NCI-H524 (cell line): Measurements from ENCODE around the gene UBQLN4.
A peak's percentile ranks its signal among the peaks of the same experiment; 100 is the strongest.

Source experiments
- DNase-seq, 2 experiments: peaks; one replicate each; lab custom pipeline; 2025; lab: John Stamatoyannopoulos, UW

The UBQLN4 gene

GRCh38 chr1:156014829-156015228 is 38.8 kb downstream of the UBQLN4 start:
- no peak for DNase-seq

- no peak for DNase-seq
Measured at GRCh38 chr1:156012051-156012817, 41.4 kb downstream of the UBQLN4 start.

- no peak for DNase-seq
Measured at GRCh38 chr1:156009404-156009803, 44.2 kb downstream of the UBQLN4 start.

GRCh38 chr1:156006666-156007376 is 46.8 kb downstream of the UBQLN4 start:
- no peak for DNase-seq

GRCh38 chr1:156004843-156005584 is 48.6 kb downstream of the UBQLN4 start:
- DNase-seq, result no peak

GRCh38 chr1:156003923-156004188 is 49.7 kb downstream of the UBQLN4 start:
- DNase-seq, result no peak

GRCh38 chr1:156002188-156002911 is 51.2 kb downstream of the UBQLN4 start:
- no peak for DNase-seq

- DNase-seq, result no peak
Measured at GRCh38 chr1:156001662-156002171, 51.9 kb downstream of the UBQLN4 start.

- DNase-seq, result no peak
Measured at GRCh38 chr1:156001021-156001661, 52.5 kb downstream of the UBQLN4 start.

- DNase-seq, result no peak
Measured at GRCh38 chr1:155999964-156000363, 53.6 kb downstream of the UBQLN4 start.

- DNase-seq, result no peak
Measured at GRCh38 chr1:155996166-155996565, 57.4 kb downstream of the UBQLN4 start.

GRCh38 chr1:155993595-155993994 is 60.0 kb downstream of the UBQLN4 start:
- DNase-seq, result peak in 1 of 2 experiments; percentile 17

- no peak for DNase-seq
Measured at GRCh38 chr1:155990005-155990739, 63.4 kb downstream of the UBQLN4 start.

- DNase-seq, result peak; percentile 17 to 64
Measured at GRCh38 chr1:155989242-155990004, 64.2 kb downstream of the UBQLN4 start.
